Liver (tissue), 9 donors: ENCODE measurements around the gene GULP1. TPM values are rescaled to one million over a fixed set of nuclear protein-coding genes. Genes with fewer than 3 reads are reported as not detected.

Experiments
- DNase-seq: peaks from one replicate; pipeline ENCODE4 v3.0.0-alpha.2; 2017; ENCODE audit warnings: low spot score
- H3K27ac ChIP-seq, 2 donors: one replicate each; pipeline ENCODE4 v1.7.0; 2013; ENCODE audit warnings: inconsistent platforms in 2 of 2, low read length in 2 of 2, control low read depth in 1 of 2, low read depth in 1 of 2, mild to moderate bottlenecking in 1 of 2
- H3K27me3 ChIP-seq, 4 donors: one replicate each; pipeline versions ENCODE4 v1.6.1 to v1.7.0; 2013; ENCODE audit warnings: low read length in 3 of 4, inconsistent platforms in 1 of 4, mild to moderate bottlenecking in 1 of 4, moderate library complexity in 1 of 4; ENCODE audit not compliant: control insufficient read depth in 4 of 4, insufficient read depth in 4 of 4
- H3K36me3 ChIP-seq, 4 donors: one replicate each; pipeline versions ENCODE4 v1.6.1 to v1.7.0; 2013; ENCODE audit warnings: low read length in 3 of 4, mild to moderate bottlenecking in 3 of 4, low read depth in 1 of 4, moderate library complexity in 1 of 4; ENCODE audit not compliant: control insufficient read depth in 4 of 4, insufficient read depth in 3 of 4
- H3K4me1 ChIP-seq, 4 donors: one replicate each; pipeline versions ENCODE4 v1.6.1 to v1.7.0; 2013; ENCODE audit warnings: low read length in 3 of 4, mild to moderate bottlenecking in 3 of 4, moderate library complexity in 1 of 4; ENCODE audit not compliant: control insufficient read depth in 4 of 4, insufficient read depth in 4 of 4
- H3K4me3 ChIP-seq, 3 donors: one replicate each; pipeline versions ENCODE4 v1.6.1 to v1.7.0; 2013; ENCODE audit warnings: low read length in 3 of 3, control low read depth in 1 of 3, low read depth in 1 of 3, mild to moderate bottlenecking in 1 of 3
- H3K9ac ChIP-seq, 2 donors: one replicate each; pipeline ENCODE4 v1.7.0; 2013; ENCODE audit warnings: low read length in 2 of 2, mild to moderate bottlenecking in 2 of 2, moderate library complexity in 2 of 2, control low read depth in 1 of 2, low read depth in 1 of 2
- H3K9me3 ChIP-seq, 4 donors: one replicate each; pipeline versions ENCODE4 v1.6.1 to v1.7.0; 2013; ENCODE audit warnings: low read length in 3 of 4; ENCODE audit not compliant: control insufficient read depth in 4 of 4
- EGR1 ChIP-seq, 2 donors: IDR thresholded peaks; 2 replicates each; pipeline ENCODE4 v1.6.1; 2016 to 2018; ENCODE audit warnings: antibody characterized with exemption in 2 of 2, low read depth in 2 of 2
- FOXA1 ChIP-seq: IDR thresholded peaks from 2 replicates; pipeline ENCODE4 v1.6.1; 2016; ENCODE audit warnings: antibody characterized with exemption
- FOXA2 ChIP-seq: IDR thresholded peaks from 2 replicates; pipeline ENCODE4 v1.6.1; 2016; ENCODE audit warnings: antibody characterized with exemption
- HNF4A ChIP-seq, 2 donors: conservative IDR thresholded peaks; 2 replicates each; pipeline ENCODE4 v1.6.1; 2016; ENCODE audit warnings: antibody characterized with exemption in 2 of 2, mild to moderate bottlenecking in 2 of 2
- HNF4G ChIP-seq: IDR thresholded peaks from 2 replicates; pipeline ENCODE4 v1.6.1; 2016; ENCODE audit warnings: antibody characterized with exemption
- JUND ChIP-seq, 2 donors: IDR thresholded peaks; 2 replicates each; pipeline ENCODE4 v1.6.1; 2016; ENCODE audit warnings: antibody characterized with exemption in 2 of 2
- NR2F2 ChIP-seq: IDR thresholded peaks from 2 replicates; pipeline ENCODE4 v1.6.1; 2016; ENCODE audit warnings: antibody characterized with exemption
- RAD21 ChIP-seq, 2 donors: IDR thresholded peaks; 2 replicates each; pipeline ENCODE4 v1.6.1; 2016; ENCODE audit warnings: antibody characterized with exemption in 2 of 2, mild to moderate bottlenecking in 2 of 2
- RXRA ChIP-seq, 2 donors: IDR thresholded peaks; 2 replicates each; pipeline ENCODE4 v1.6.1; 2017 to 2018; ENCODE audit warnings: antibody characterized with exemption in 2 of 2, mild to moderate bottlenecking in 1 of 2
- SP1 ChIP-seq: IDR thresholded peaks from 2 replicates; pipeline ENCODE4 v1.6.1; 2018; ENCODE audit warnings: antibody characterized with exemption, mild to moderate bottlenecking
- TAF1 ChIP-seq: conservative IDR thresholded peaks from 2 replicates; pipeline ENCODE4 v1.6.1; 2016; ENCODE audit warnings: antibody characterized with exemption, mild to moderate bottlenecking
- YY1 ChIP-seq: IDR thresholded peaks from 2 replicates; pipeline ENCODE4 v1.6.1; 2016; ENCODE audit warnings: antibody characterized with exemption, mild to moderate bottlenecking
- WGBS: extraction: QIAGEN DNeasy Blood & Tissue Kit; methylation state at CpG from one replicate; pipeline ENCODE4 v1.1.7; 2013; 5-methylcytosine and 5-hydroxymethylcytosine counted together
- polyA plus RNA-seq, 2 donors: library from polyadenylated mRNA; stranded (reverse) in 1 of 2; unstranded in 1 of 2; fragments of 200-250 nt in 1 of 2; fragments of >200 nt in 1 of 2; fragmentation: Nextera tagmentation in 1 of 2; extraction: Ambion mirVana in 1 of 2; gene quantifications; one replicate each; pipeline versions ENCODE4 v1.2.1 to v1.2.3, GENCODE V29; 2013 to 2015
- total RNA-seq, 2 donors: library from RNA; depleted of rRNA; stranded (reverse); fragments of >200 nt; gene quantifications; one replicate each; pipeline ENCODE4 v1.2.3, GENCODE V29; 2014
- TF ChIP-seq, protein P1 (sequence below): IDR thresholded peaks from 2 replicates; pipeline ENCODE4 v1.6.1; 2016; ENCODE audit warnings: antibody characterized with exemption
- TF ChIP-seq, protein P2 (sequence below): IDR thresholded peaks from 2 replicates; pipeline ENCODE4 v1.6.1; 2016; ENCODE audit warnings: antibody characterized with exemption
- TF ChIP-seq, protein P3 (sequence below): IDR thresholded peaks from 2 replicates; pipeline ENCODE4 v1.6.1; 2016; ENCODE audit warnings: antibody characterized with exemption
- TF ChIP-seq, protein P4 (sequence below): fragments of 150-350 bp; IDR thresholded peaks from 2 replicates; pipeline ENCODE4 v1.5.1; 2017; ENCODE audit warnings: improper control_type of control experiment, low read depth, low read length; ENCODE audit not compliant: missing input control
- TF ChIP-seq, protein P5 (sequence below): IDR thresholded peaks from 2 replicates; pipeline ENCODE4 v1.6.1; 2016; ENCODE audit warnings: antibody characterized with exemption, mild to moderate bottlenecking
- donor health status: healthy.
- donor health status: healthy.
- donor health status: healthy.
- donor health status: healthy.
- donor health status: healthy.

GULP1 gene
- total and polyA plus RNA-seq, 4 donors: 0.53 to 6.9 (median 0.89) TPM

DNA sequence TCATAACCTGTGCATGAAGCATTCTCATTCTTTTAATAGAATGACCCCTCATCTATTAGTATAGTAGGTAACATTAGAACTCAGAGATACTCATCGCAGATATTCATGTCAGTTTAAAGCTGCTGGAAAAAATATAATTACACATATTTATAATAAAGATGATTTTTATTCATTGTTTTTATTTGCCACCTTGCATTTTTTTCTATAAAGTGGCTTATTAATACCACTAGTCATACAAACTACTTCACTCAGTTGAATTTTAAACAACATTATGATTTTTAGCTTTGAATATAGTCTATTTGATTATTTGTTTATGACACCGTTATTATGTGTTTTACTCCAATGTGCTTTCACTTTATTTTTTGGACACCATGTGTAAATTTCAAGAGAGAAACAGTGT is 23.9 kb upstream of the GULP1 start:
- WGBS: 96% methylated on average over 2 of the region's 2 CpGs
- H3K27ac ChIP-seq: no peak overlapping the region

DNA sequence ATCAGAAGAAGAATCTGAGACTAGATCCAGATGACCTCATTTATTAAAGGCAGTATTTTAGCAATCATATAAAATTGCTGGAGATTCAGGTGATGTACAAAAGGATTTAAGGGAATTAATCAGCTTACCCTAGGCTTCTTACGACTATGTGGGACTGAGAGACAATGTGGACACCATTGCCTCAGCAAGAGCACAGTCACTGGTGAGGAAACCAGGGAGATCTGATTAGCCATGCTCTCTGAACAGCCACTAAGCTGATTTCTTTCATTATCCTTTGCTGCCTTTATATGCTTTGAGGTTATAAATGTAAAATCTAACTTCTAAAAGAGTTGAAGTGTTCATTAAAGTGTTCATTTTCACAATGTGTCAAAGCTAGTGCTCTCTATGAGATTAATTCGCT is 22.7 kb upstream of the GULP1 start:
- Histone ChIP-seq H3K27me3 (no peaks in the 10 kb centered on the region), H3K4me3 (no peak overlapping the region), H3K9me3 (no peaks in the 10 kb centered on the region), H3K27ac (no peak overlapping the region), H3K36me3 (no peaks in the 10 kb centered on the region), H3K4me1 (no peaks in the 10 kb centered on the region), H3K9ac (no peak overlapping the region)
- WGBS: 70% methylated on average over 2 of the region's 2 CpGs
- no peak for DNase-seq
- no peak for TF ChIP-seq RXRA (IDR thresholded peaks at IDR 0.05)
- TF ChIP-seq, protein P1, sequence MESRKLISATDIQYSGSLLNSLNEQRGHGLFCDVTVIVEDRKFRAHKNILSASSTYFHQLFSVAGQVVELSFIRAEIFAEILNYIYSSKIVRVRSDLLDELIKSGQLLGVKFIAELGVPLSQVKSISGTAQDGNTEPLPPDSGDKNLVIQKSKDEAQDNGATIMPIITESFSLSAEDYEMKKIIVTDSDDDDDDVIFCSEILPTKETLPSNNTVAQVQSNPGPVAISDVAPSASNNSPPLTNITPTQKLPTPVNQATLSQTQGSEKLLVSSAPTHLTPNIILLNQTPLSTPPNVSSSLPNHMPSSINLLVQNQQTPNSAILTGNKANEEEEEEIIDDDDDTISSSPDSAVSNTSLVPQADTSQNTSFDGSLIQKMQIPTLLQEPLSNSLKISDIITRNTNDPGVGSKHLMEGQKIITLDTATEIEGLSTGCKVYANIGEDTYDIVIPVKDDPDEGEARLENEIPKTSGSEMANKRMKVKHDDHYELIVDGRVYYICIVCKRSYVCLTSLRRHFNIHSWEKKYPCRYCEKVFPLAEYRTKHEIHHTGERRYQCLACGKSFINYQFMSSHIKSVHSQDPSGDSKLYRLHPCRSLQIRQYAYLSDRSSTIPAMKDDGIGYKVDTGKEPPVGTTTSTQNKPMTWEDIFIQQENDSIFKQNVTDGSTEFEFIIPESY: no peak
- no peak for TF ChIP-seq TAF1
- no peak for TF ChIP-seq JUND (IDR thresholded peaks at IDR 0.05)
- TF ChIP-seq FOXA1: no peak
- TF ChIP-seq SP1: no peak

More for the DNA sequence above, 23.9 kb upstream of the GULP1 start:
- Histone ChIP-seq H3K27me3 (no peaks in the 10 kb centered on the region), H3K4me3 (no peak overlapping the region), H3K4me1 (no peaks in the 10 kb centered on the region), H3K9me3 (no peaks in the 10 kb centered on the region), H3K36me3 (no peaks in the 10 kb centered on the region), H3K9ac (no peak overlapping the region)
- no peak for DNase-seq
- TF ChIP-seq RAD21 (IDR thresholded peaks at IDR 0.05) (no peak), HNF4G (no peak), RXRA (IDR thresholded peaks at IDR 0.05) (no peak), SP1 (no peak), FOXA2 (no peak)
- TF ChIP-seq, protein P2, sequence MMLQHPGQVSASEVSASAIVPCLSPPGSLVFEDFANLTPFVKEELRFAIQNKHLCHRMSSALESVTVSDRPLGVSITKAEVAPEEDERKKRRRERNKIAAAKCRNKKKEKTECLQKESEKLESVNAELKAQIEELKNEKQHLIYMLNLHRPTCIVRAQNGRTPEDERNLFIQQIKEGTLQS: no peak
- TF ChIP-seq, protein P3, sequence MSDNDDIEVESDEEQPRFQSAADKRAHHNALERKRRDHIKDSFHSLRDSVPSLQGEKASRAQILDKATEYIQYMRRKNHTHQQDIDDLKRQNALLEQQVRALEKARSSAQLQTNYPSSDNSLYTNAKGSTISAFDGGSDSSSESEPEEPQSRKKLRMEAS: no peak

DNA sequence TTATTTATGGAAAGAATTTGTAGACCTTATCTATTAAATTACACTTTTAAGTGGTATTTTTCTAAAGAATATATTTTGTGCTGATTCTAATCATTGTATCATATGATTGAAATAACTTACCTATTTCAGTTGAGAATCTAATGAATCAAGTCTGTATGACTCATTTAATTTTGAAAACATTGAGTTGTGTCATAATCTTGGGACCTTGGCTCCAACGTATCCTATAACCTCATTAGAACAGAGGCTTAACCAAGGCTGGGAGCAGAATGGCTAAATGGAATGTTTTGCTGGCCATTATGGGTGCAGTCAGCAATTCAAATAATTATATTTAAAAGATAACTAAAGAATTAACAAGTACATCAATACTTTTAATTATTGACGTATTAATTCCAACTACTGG is 19.6 kb upstream of the GULP1 start:
- no peaks in the 10 kb centered on the region for H3K4me1 ChIP-seq
- no peak overlapping the region for H3K9ac ChIP-seq
- H3K27me3 ChIP-seq: no peaks in the 10 kb centered on the region
- H3K9me3 ChIP-seq: no peaks in the 10 kb centered on the region
- no peak overlapping the region for H3K27ac ChIP-seq
- H3K36me3 ChIP-seq: no peaks in the 10 kb centered on the region
- no peak for DNase-seq
- WGBS: 83% methylated on average over 2 of the region's 2 CpGs
- no peak overlapping the region for H3K4me3 ChIP-seq
- TF ChIP-seq FOXA2: no peak
- no peak for TF ChIP-seq EGR1 (IDR thresholded peaks at IDR 0.05; ENCODE audit: low read depth in 2 of 2)
- no peak for TF ChIP-seq RXRA (IDR thresholded peaks at IDR 0.05)
- TF ChIP-seq HNF4A (conservative IDR thresholded peaks at IDR 0.05): no peak
- TF ChIP-seq, protein P2: no peak
- no peak for TF ChIP-seq RAD21 (IDR thresholded peaks at IDR 0.05)
- TF ChIP-seq, protein P1: no peak
- TF ChIP-seq, protein P3: no peak
- TF ChIP-seq NR2F2: no peak
- TF ChIP-seq SP1: no peak
- TF ChIP-seq YY1: no peak
- TF ChIP-seq, protein P4, sequence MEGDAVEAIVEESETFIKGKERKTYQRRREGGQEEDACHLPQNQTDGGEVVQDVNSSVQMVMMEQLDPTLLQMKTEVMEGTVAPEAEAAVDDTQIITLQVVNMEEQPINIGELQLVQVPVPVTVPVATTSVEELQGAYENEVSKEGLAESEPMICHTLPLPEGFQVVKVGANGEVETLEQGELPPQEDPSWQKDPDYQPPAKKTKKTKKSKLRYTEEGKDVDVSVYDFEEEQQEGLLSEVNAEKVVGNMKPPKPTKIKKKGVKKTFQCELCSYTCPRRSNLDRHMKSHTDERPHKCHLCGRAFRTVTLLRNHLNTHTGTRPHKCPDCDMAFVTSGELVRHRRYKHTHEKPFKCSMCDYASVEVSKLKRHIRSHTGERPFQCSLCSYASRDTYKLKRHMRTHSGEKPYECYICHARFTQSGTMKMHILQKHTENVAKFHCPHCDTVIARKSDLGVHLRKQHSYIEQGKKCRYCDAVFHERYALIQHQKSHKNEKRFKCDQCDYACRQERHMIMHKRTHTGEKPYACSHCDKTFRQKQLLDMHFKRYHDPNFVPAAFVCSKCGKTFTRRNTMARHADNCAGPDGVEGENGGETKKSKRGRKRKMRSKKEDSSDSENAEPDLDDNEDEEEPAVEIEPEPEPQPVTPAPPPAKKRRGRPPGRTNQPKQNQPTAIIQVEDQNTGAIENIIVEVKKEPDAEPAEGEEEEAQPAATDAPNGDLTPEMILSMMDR: no peak
- no peak for TF ChIP-seq JUND (IDR thresholded peaks at IDR 0.05)
- no peak for TF ChIP-seq HNF4G
- no peak for TF ChIP-seq TAF1
- no peak for TF ChIP-seq FOXA1
- TF ChIP-seq, protein P5, sequence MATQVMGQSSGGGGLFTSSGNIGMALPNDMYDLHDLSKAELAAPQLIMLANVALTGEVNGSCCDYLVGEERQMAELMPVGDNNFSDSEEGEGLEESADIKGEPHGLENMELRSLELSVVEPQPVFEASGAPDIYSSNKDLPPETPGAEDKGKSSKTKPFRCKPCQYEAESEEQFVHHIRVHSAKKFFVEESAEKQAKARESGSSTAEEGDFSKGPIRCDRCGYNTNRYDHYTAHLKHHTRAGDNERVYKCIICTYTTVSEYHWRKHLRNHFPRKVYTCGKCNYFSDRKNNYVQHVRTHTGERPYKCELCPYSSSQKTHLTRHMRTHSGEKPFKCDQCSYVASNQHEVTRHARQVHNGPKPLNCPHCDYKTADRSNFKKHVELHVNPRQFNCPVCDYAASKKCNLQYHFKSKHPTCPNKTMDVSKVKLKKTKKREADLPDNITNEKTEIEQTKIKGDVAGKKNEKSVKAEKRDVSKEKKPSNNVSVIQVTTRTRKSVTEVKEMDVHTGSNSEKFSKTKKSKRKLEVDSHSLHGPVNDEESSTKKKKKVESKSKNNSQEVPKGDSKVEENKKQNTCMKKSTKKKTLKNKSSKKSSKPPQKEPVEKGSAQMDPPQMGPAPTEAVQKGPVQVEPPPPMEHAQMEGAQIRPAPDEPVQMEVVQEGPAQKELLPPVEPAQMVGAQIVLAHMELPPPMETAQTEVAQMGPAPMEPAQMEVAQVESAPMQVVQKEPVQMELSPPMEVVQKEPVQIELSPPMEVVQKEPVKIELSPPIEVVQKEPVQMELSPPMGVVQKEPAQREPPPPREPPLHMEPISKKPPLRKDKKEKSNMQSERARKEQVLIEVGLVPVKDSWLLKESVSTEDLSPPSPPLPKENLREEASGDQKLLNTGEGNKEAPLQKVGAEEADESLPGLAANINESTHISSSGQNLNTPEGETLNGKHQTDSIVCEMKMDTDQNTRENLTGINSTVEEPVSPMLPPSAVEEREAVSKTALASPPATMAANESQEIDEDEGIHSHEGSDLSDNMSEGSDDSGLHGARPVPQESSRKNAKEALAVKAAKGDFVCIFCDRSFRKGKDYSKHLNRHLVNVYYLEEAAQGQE: no peak
